GM06990 (cell line): ENCODE results near the gene EHD4.

Experiments
- DNase-seq: peaks from one replicate; pipeline ENCODE4 v3.0.0-alpha.2; 2011; ENCODE audit not compliant: insufficient read length; ENCODE audit errors: extremely low read depth
- H3K27me3 ChIP-seq: replicated peaks from 2 replicates; pipeline ENCODE4 v1.6.0; 2011; ENCODE audit warnings: low read length; ENCODE audit not compliant: control insufficient read depth, insufficient read depth
- H3K36me3 ChIP-seq: 2 replicates; pipeline ENCODE4 v1.5.1; 2011; ENCODE audit warnings: low read length; ENCODE audit not compliant: control insufficient read depth, insufficient read depth
- H3K4me3 ChIP-seq: replicated peaks from 2 replicates; pipeline ENCODE4 v1.5.1; 2011; ENCODE audit warnings: low read depth, mild to moderate bottlenecking, control low read depth, low read length
- CTCF ChIP-seq: IDR thresholded peaks from 2 replicates; pipeline ENCODE4 v1.5.1; 2011; ENCODE audit warnings: low read length, control low read depth, mild to moderate bottlenecking, inconsistent platforms; ENCODE audit not compliant: insufficient read depth, poor library complexity, severe bottlenecking

EHD4 gene

GRCh38 chr15:41906608-41907007, 65.7 kb downstream of the EHD4 start:
- Histone ChIP-seq H3K4me3 (no peak overlapping the region), H3K27me3 (no peaks in the 10 kb centered on the region), H3K36me3 (peaks cover 50% of the 10 kb centered on the region)
- DNase-seq: no peak
- TF ChIP-seq CTCF: no peak

- peaks cover 53% of the 10 kb centered on the region for H3K36me3 ChIP-seq
Measured at GRCh38 chr15:41905036-41905793, 67.1 kb downstream of the EHD4 start.

GRCh38 chr15:41904541-41905005, 67.8 kb downstream of the EHD4 start:
- peak; percentile 84 for TF ChIP-seq CTCF
- H3K4me3 ChIP-seq: no peak overlapping the region
- H3K27me3 ChIP-seq: no peaks in the 10 kb centered on the region
- peaks cover 55% of the 10 kb centered on the region for H3K36me3 ChIP-seq
- DNase-seq: no peak

More at GRCh38 chr15:41905036-41905793, 67.1 kb downstream of the EHD4 start:
- no peak for TF ChIP-seq CTCF
- H3K4me3 ChIP-seq: no peak overlapping the region
- H3K27me3 ChIP-seq: no peaks in the 10 kb centered on the region
- no peak for DNase-seq

- DNase-seq: no peak
- no peak for TF ChIP-seq CTCF
- Histone ChIP-seq H3K27me3 (no peaks in the 10 kb centered on the region), H3K36me3 (peaks cover 47% of the 10 kb centered on the region), H3K4me3 (no peak overlapping the region)
Measured at GRCh38 chr15:41903782-41904181, 68.6 kb downstream of the EHD4 start.

- no peak for DNase-seq
- no peak for TF ChIP-seq CTCF
- no peak overlapping the region for H3K4me3 ChIP-seq
- H3K36me3 ChIP-seq: peaks cover 35% of the 10 kb centered on the region
- no peaks in the 10 kb centered on the region for H3K27me3 ChIP-seq
Measured at GRCh38 chr15:41901431-41901830, 70.9 kb downstream of the EHD4 start.
